ENCODE results near the gene KLHL33.

The KLHL33 gene

GRCh38 chr14:20384886-20385285, 51.1 kb downstream of the KLHL33 start:
- no peak for DNase-seq (ENCODE audit: extremely low read depth, low read depth)
- no peak for TF ChIP-seq CTCF (IDR thresholded peaks at IDR 0.05; ENCODE audit: low read depth, low read length)

- no peak for TF ChIP-seq CTCF (IDR thresholded peaks at IDR 0.05; ENCODE audit: low read depth, low read length)
These were observed 51.6 kb downstream of the KLHL33 start for GRCh38 chr14:20384321-20384720.

GRCh38 chr14:20383636-20384035, 52.3 kb downstream of the KLHL33 start:
- no peak for DNase-seq (ENCODE audit: extremely low read depth, low read depth)
- TF ChIP-seq CTCF (IDR thresholded peaks at IDR 0.05; ENCODE audit: low read depth, low read length), result no peak

More at GRCh38 chr14:20384321-20384720, 51.6 kb downstream of the KLHL33 start:
- no peak for DNase-seq (ENCODE audit: extremely low read depth, low read depth)

- TF ChIP-seq CTCF (IDR thresholded peaks at IDR 0.05; ENCODE audit: low read depth, low read length), result no peak
- no peak for DNase-seq (ENCODE audit: extremely low read depth, low read depth)
These were observed 52.9 kb downstream of the KLHL33 start for GRCh38 chr14:20383032-20383431.

- no peak for DNase-seq (ENCODE audit: extremely low read depth, low read depth)
- no peak for TF ChIP-seq CTCF (IDR thresholded peaks at IDR 0.05; ENCODE audit: low read depth, low read length)
These were observed 53.4 kb downstream of the KLHL33 start for GRCh38 chr14:20382526-20382925.

- no peak for DNase-seq (ENCODE audit: extremely low read depth, low read depth)
- TF ChIP-seq CTCF (IDR thresholded peaks at IDR 0.05; ENCODE audit: low read depth, low read length), result no peak
These were observed 54.6 kb downstream of the KLHL33 start for GRCh38 chr14:20381341-20381740.

- no peak for TF ChIP-seq CTCF (IDR thresholded peaks at IDR 0.05; ENCODE audit: low read depth, low read length)
- no peak for DNase-seq (ENCODE audit: extremely low read depth, low read depth)
These were observed 55.3 kb downstream of the KLHL33 start for GRCh38 chr14:20380681-20381080.
